ENCODE data around the gene CEMP1. TPM values are rescaled to one million over a fixed set of nuclear protein-coding genes. Genes with fewer than 3 reads are reported as not detected.

CEMP1 gene
- total RNA-seq, 2 donors from 2014 or later = 0.53 to 0.54 TPM

GRCh38 chr16:2508722-2509400 is 22.3 kb downstream of the CEMP1 start:
- intact Hi-C loops (cut with DNase I) = no loop called here
- no peaks in the 10 kb centered on the region for H3K36me3 ChIP-seq
- H3K9me3 ChIP-seq = no peaks in the 10 kb centered on the region
- H3K9ac ChIP-seq (ENCODE audit: low read depth in 2 of 2, low read length in 2 of 2) = no peak overlapping the region
- H3K4me1 ChIP-seq = no peaks in the 10 kb centered on the region
- no peak for DNase-seq
- H3K27me3 ChIP-seq = no peaks in the 10 kb centered on the region
- no peak for TF ChIP-seq CTCF (IDR thresholded peaks at IDR 0.05)
- no peak overlapping the region for H3K4me3 ChIP-seq
- H3K27ac ChIP-seq = no peak overlapping the region

GRCh38 chr16:2507665-2508064 is 23.5 kb downstream of the CEMP1 start:
- intact Hi-C loops (cut with DNase I) = no loop called here
- no peak for DNase-seq

GRCh38 chr16:2507052-2507659 is 24.1 kb downstream of the CEMP1 start:
- peaks cover 4% of the 10 kb centered on the region for H3K4me1 ChIP-seq
- intact Hi-C loops (cut with DNase I) = no loop called here

More at GRCh38 chr16:2507665-2508064, 23.5 kb downstream of the CEMP1 start:
- H3K4me1 ChIP-seq = peaks cover 3% of the 10 kb centered on the region
- no peaks in the 10 kb centered on the region for H3K36me3 ChIP-seq
- H3K9ac ChIP-seq (ENCODE audit: low read depth in 2 of 2, low read length in 2 of 2) = peak overlapping the region in 1 of 2 donors; percentile 40
- no peaks in the 10 kb centered on the region for H3K27me3 ChIP-seq
- peak overlapping the region; percentile 60 for H3K27ac ChIP-seq
- H3K4me3 ChIP-seq = no peak overlapping the region
- no peaks in the 10 kb centered on the region for H3K9me3 ChIP-seq
- no peak for TF ChIP-seq CTCF (IDR thresholded peaks at IDR 0.05)

GRCh38 chr16:2505695-2506094 is 25.5 kb downstream of the CEMP1 start:
- Histone ChIP-seq H3K9ac (ENCODE audit: low read depth in 2 of 2, low read length in 2 of 2) (no peak overlapping the region), H3K4me1 (peaks cover 6% of the 10 kb centered on the region), H3K4me3 (no peak overlapping the region), H3K36me3 (no peaks in the 10 kb centered on the region), H3K9me3 (no peaks in the 10 kb centered on the region), H3K27me3 (no peaks in the 10 kb centered on the region), H3K27ac (no peak overlapping the region)
- no peak for DNase-seq
- TF ChIP-seq CTCF (IDR thresholded peaks at IDR 0.05) = no peak
- intact Hi-C loops (cut with DNase I) = no loop called here

More at GRCh38 chr16:2507052-2507659, 24.1 kb downstream of the CEMP1 start:
- Histone ChIP-seq H3K27ac (peak overlapping the region; percentile 60), H3K27me3 (no peaks in the 10 kb centered on the region), H3K36me3 (no peaks in the 10 kb centered on the region), H3K9ac (ENCODE audit: low read depth in 2 of 2, low read length in 2 of 2) (peak overlapping the region in 1 of 2 donors; percentile 40), H3K9me3 (no peaks in the 10 kb centered on the region), H3K4me3 (no peak overlapping the region)
- DNase-seq = no peak
- no peak for TF ChIP-seq CTCF (IDR thresholded peaks at IDR 0.05)

GRCh38 chr16:2501946-2502895 is 29.0 kb downstream of the CEMP1 start:
- H3K4me1 ChIP-seq = peaks cover 6% of the 10 kb centered on the region
- intact Hi-C loops (cut with DNase I) = no loop called here

More at GRCh38 chr16:2501946-2502895, 29.0 kb downstream of the CEMP1 start:
- no peak for TF ChIP-seq CTCF (IDR thresholded peaks at IDR 0.05)
- Histone ChIP-seq H3K4me3 (no peak overlapping the region), H3K9ac (ENCODE audit: low read depth in 2 of 2, low read length in 2 of 2) (no peak overlapping the region), H3K9me3 (no peaks in the 10 kb centered on the region), H3K27ac (no peak overlapping the region), H3K27me3 (no peaks in the 10 kb centered on the region), H3K36me3 (no peaks in the 10 kb centered on the region)
- no peak for DNase-seq
